Measurements from ENCODE around the gene MGAT3.

- TF ChIP-seq POLR2A (IDR thresholded peaks at IDR 0.05) (no peak), CTCF (IDR thresholded peaks at IDR 0.05) (no peak)
These were observed 38.1 kb upstream of the MGAT3 start for GRCh38 chr22:39418696-39419095.

Measured in adrenal gland (tissue), 5 donors.